HG03280 (cell line): ENCODE results near the gene DENND4B.

Source experiments
- ATAC-seq: cut with Tn5 transposase; IDR thresholded peaks from one replicate; pipeline ENCODE4 v1.9.1; 2021; ENCODE audit warnings: mild to moderate bottlenecking, moderate library complexity; ENCODE audit not compliant: unreplicated experiment

Gene DENND4B

DNA sequence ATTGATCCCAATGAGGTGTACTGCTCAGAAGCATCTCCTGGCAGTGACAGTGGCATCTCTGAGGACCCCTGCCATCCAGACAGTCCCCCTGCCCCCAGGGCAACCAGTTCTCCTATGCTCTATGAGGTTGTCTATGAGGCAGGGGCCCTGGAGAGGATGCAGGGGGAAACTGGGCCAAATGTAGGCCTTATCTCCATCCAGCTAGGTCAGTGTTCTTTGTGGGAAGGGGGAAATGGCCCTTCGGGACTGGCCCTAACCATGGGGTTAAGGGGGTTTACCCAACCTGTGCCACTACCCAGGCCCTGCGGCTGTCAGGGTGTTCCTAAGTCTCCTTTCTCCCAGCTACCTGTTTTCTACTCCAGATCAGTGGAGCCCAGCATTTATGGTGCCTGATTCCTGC, 22.5 kb upstream of the DENND4B start:
- no peak for ATAC-seq

GRCh38 chr1:153968408-153968807, 21.9 kb upstream of the DENND4B start:
- ATAC-seq: no peak

- ATAC-seq: no peak
These were observed 21.5 kb upstream of the DENND4B start for GRCh38 chr1:153968000-153968363.

DNA sequence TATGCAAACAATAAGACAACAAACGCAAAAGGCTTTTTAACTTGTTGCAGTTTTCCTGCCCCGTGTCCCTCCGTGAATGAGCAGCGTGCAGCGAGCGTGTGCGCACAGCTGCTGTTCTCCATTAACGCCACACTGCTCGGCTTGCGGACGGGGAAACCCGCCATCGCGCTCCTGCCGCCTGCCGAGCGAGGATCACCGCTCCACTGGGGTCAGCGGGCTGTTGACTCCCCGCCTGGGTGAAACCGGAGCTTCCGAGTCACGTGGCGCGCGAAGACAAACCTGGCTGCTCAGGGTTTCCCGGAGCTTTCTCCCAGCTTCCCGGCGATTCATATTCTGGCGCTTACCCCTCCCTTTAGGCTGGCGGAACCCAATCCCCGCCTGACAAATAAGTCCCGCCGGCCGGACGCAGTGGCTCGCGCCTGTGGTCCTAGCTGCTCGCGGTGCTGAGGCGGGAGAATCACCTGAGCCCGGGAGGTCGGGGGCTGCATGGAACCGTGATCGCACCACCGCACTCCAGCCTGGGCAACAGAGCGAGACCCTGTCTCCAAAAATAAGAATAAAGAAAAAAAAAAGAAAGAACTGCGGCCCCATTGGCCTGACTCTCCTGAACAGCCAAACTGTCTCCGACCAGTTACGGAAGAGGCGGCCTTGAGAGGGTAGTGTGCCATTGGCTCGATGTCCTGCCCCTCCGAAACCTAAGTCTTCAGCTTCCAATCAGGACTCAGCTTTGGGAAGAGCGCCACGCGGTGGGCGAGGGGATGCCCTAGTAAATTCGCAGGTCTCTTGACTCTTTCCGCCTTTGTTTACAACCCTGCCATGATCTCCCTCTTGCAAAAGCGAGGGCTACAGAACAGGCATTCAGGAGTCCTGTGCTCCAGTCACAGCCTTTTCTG, 20.8 kb upstream of the DENND4B start, which contains the start of gene CREB3L4:
Gene CREB3L4, plus strand, starts transcription at position 796 of the 893 bp plus-strand sequence. CDS start 624 bp downstream, outside the sequence.
- peak; percentile 74 for ATAC-seq

GRCh38 chr1:153963850-153964331, 17.4 kb upstream of the DENND4B start:
- ATAC-seq: peak; percentile 0

DNA sequence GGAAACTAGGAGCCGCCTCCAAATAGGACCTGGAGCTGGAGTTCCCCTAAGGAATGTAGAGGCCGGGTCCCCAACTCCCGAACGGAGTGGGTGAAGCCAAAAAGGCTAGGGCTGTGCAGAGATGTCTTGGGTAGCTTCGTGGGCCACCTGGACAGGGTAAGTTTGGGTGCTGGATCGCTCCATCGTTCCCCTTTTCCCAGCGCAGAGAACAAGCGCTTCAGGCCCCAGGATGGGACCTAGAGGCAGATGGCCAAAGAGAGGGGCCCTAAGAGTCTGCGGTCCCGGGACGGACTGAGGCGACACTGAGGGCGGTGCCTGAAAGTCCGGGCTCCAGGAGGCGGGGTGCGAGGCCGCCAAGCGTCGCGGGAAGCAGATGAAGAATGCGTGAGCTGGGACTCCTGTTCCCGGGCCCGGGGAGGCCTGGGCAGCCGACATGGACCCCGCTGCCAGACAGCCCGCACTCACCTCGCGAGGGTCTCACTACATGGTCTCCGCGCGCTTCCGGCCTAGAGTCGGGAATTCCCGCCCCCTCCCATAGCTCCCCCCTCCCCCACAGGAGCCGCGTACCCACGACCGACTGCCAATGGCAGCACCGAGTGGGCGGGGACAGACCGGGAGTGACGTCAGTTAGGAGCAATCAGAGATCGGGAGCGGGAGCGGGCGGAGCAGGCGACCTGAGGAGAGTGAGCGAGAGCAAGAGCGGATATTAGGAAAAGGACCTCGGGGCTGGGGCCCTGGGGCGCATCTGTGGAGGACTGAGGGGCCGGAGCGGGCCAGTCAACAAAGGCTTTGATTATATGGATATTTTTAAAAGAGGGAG, 16.7 kb upstream of the DENND4B start, which contains the start of gene SLC39A1:
Gene SLC39A1, minus strand, starts transcription at position 508 of the 820 bp plus-strand sequence. CDS start 822 bp downstream, outside the sequence.
- peak; percentile 47 for ATAC-seq

DNA sequence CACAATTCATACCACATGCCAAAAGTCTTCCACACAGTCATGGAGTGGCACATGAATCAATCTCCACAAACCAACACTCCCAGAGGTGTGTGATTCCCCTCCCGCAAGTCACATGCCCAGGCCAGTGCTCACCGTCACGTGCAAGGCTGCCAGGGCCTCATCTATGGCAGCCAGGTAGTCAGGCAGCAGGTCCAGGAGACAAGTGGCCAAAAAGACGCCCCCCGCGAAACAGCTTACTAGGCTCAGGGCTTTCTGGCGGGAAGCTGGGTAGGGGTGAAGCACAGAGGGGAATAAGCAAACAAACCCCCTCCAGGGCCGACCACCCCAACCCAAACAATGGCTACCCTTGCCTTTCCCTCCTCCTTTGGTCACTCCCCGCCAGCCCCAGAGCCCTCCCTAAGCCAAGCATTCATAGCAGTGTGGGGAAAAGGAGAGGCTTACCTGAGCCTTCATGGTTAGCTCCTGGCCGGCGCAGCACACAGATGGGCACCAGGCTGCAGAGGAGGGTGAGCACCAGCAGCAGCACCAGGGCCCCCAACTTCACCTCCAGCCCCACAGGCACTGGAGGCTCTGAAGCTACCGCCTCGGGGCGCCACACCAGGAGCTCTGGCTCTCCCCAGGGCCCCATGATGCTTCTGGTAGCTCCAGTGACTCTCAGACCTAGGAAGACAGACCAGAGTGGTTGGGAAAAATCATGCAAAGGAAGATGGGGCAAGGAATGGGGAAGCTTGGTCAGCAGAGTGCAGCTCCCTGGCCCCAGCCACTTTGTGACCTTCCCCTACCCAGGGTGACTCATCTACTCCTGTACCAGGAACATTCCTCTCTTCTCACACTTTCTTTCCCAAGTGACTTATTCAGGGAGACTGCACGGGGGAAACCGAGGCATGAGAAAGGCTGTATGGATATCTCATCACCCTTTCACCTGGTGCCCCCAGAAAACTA, 15.8 kb upstream of the DENND4B start:
- ATAC-seq: no peak

GRCh38 chr1:153961421-153961820, 14.9 kb upstream of the DENND4B start:
- no peak for ATAC-seq

DNA sequence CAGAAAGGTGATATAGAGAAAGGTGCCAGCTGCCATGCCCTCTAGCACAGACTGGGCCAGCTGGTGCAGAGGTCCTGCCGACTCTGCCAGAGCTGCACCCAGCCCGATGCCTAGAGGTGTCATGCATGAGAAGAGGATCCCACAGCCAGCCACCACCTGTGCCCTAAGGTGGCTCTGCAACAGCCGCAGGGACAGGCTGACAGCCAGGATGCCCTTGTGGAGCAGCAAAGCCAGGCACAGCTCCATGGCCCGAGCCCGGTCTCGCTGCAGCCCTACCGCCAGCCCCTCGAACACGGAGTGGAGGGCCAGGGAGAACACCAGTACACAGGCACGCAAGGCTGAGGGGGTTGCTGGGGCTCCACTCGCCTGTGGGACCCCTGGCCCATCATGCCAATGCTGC, 13.7 kb upstream of the DENND4B start:
- ATAC-seq: no peak

- no peak for ATAC-seq
These were observed 12.9 kb upstream of the DENND4B start for GRCh38 chr1:153959454-153959853.

GRCh38 chr1:153958961-153959260, 12.4 kb upstream of the DENND4B start:
- ATAC-seq: no peak

DNA sequence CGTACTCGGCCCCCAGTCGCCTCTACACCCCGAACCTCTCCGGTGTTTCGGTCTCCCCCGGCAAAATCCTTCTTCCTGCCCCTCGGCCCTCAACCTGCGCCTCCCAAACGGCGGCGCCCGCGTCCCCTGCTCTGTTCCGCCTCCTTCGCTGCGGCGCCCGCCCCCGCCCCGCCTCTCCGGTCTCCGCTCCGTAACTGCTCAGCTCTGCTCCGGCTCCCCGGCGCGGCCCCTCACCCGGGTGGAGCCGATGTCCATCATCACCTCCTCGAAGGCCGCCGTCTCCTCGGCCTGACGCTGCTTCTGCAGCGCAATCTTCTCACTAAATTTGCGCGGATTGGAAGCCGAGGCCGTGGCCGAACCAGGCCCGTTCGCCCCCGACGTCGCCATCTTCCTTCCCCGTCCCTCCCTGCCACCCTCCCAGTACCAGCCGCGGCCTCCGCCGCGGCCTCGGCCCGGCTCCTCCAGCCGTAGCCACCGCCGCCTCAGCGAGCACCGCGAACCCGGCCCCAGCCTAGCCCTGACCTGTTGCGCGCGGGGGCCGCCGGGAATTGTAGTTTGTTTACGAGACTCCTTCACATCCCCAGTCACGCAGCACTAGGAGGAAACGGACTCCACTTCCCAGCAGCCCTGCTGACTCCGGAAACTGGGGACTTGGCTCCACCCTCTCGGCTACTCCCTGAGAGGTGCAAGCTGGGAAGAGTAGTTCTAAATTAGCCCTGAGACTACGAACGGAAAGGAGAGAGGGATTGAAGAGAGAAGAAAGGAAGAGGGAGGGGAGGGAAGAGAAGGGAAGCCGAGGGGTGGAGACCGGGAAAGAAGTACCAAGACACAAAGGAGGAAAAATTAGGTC, 11.8 kb upstream of the DENND4B start, which contains the start of gene CRTC2:
Gene CRTC2, minus strand, starts transcription at position 502 of the 850 bp plus-strand sequence. Its CDS starts 115 bp downstream, at position 387.
- peak; percentile 71 for ATAC-seq

GRCh38 chr1:153957744-153958110, 11.2 kb upstream of the DENND4B start:
- peak; percentile 11 for ATAC-seq

DNA sequence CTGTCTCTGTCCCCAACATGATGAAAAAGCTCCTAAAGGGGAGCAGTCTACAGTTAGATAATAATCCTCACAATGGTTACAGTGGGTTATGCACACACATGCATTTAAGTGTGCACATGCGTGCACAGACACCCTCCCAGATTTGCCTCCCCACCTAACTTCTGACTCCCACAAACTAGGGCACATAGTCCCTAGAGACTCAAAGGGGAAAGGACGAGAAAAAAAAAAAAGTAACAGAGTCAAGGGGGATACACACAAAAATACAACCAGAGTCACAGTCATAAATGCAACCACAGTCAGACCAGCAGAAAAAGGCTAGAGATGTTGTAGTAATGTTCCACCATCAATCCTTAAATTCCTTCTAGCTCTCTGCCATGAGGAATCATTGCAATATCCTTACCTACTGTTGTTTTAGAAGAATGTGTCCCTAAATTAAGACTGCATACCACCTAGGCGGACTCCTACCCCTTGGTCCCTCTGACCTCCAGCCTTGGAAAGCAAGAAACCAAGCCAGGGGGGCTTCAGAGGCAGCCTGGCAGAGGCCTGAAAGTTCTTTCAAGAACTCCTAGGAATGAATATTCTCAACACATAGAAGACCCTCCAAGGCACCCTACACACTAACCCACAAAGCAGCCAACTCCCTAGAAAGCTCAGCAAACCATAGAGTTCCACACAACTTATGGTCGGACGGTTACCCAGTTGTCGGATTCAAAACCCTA, 10.6 kb upstream of the DENND4B start:
- no peak for ATAC-seq

DNA sequence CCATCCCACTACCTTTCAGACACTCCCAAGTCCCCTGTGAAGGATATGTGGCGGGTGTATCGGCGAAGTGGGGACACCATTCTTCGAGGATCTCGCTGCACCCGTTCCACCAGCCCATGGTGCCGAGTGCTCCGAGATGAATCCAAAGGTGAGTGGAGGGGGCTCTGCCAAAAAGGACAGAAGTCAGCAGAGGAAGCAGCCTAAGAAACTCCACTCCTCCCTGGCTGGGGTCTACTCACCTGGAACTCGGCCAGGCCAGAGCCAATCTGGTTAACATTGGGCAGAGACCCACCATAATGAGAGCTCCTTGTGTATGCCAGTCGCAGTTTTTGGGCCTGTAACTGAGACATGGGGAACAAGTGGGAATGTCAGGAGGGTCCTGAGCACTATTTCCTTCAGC, 8.3 kb upstream of the DENND4B start:
- no peak for ATAC-seq

GRCh38 chr1:153953859-153954365, 7.4 kb upstream of the DENND4B start:
- ATAC-seq: no peak

GRCh38 chr1:153951801-153952200, 5.3 kb upstream of the DENND4B start:
- no peak for ATAC-seq

DNA sequence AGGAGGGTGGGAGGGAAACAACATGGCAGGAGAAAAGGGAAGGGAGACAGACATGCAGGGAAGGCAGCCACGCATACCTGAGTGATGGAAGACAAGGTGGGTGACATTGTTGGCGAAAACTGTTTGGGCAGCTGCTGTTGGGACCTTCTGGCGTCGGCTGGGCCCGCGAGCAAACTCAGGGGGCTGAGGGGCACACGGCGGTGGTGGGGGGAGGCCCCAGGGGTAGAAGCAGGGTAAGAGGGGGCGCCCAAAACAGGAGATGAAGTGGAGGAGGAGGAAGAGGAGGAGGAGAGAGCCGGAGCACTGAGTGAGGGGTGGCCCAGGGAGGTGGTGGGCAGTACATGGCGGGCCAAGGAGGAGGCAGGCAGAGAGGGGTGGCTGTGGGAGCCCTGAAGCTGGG, 4.7 kb upstream of the DENND4B start:
- no peak for ATAC-seq
